ENCODE measurements around the gene PEX14.

The PEX14 gene

GRCh38 chr1:10520952-10521351, 46.2 kb downstream of the PEX14 start:
- no peak for DNase-seq

- no peak for DNase-seq
These were observed 46.9 kb downstream of the PEX14 start for GRCh38 chr1:10521537-10522157.

GRCh38 chr1:10522322-10522860, 47.6 kb downstream of the PEX14 start:
- DNase-seq = peak; percentile 29

- no peak for DNase-seq
These were observed 50.5 kb downstream of the PEX14 start for GRCh38 chr1:10525208-10525607.

GRCh38 chr1:10528066-10529014, 53.6 kb downstream of the PEX14 start:
- no peak for DNase-seq

GRCh38 chr1:10529091-10529490, 54.3 kb downstream of the PEX14 start:
- no peak for DNase-seq

- DNase-seq = no peak
These were observed 55.0 kb downstream of the PEX14 start for GRCh38 chr1:10529765-10530164.

- DNase-seq = no peak
These were observed 55.6 kb downstream of the PEX14 start for GRCh38 chr1:10530281-10530740.

GRCh38 chr1:10530756-10531495, 56.2 kb downstream of the PEX14 start:
- DNase-seq = no peak

- DNase-seq = no peak
These were observed 57.6 kb downstream of the PEX14 start for GRCh38 chr1:10532362-10532761.

GRCh38 chr1:10534519-10534918, 59.8 kb downstream of the PEX14 start:
- no peak for DNase-seq

GRCh38 chr1:10536133-10536770, 61.5 kb downstream of the PEX14 start:
- DNase-seq = no peak

- peak; percentile 77 for DNase-seq
These were observed 62.5 kb downstream of the PEX14 start for GRCh38 chr1:10537082-10537766.

GRCh38 chr1:10538646-10539355, 64.1 kb downstream of the PEX14 start:
- no peak for DNase-seq

GRCh38 chr1:10539411-10540043, 64.8 kb downstream of the PEX14 start:
- DNase-seq = no peak

GRCh38 chr1:10540277-10541005, 65.7 kb downstream of the PEX14 start:
- no peak for DNase-seq

- peak; percentile 28 for DNase-seq
These were observed 66.5 kb downstream of the PEX14 start for GRCh38 chr1:10541286-10541685.

- no peak for DNase-seq
These were observed 69.5 kb downstream of the PEX14 start for GRCh38 chr1:10544239-10544638.

GRCh38 chr1:10546896-10547295, 72.1 kb downstream of the PEX14 start:
- no peak for DNase-seq

All from NCI-H2171 (cell line).